ENCODE data around the gene PRKCA.

PRKCA gene

DNA sequence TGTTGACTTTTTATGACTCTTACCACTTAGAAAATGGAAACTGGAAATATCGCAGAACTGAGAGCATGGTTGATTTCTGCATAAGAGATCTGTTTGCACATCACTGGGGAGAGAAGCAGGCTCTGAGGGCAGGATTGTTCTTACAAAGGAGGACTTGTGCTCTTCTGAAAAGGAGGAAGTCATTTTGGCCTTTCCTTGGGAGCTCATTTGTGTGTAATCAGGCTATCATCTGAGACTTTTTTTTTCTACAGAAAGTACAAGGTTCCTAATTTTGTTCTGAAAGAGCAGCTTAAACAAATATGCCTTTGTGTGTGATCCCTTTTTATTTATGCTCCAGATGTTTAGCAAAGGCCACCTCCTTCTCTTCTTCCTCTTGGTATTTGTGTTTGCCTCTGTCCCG, 386.8 kb downstream of the PRKCA start:
- no peak overlapping the region for H3K4me3 ChIP-seq (ENCODE audit: control insufficient read depth, low read depth, low read length)
- DNase-seq (ENCODE audit: low read depth): no peak
- TF ChIP-seq, protein P1, sequence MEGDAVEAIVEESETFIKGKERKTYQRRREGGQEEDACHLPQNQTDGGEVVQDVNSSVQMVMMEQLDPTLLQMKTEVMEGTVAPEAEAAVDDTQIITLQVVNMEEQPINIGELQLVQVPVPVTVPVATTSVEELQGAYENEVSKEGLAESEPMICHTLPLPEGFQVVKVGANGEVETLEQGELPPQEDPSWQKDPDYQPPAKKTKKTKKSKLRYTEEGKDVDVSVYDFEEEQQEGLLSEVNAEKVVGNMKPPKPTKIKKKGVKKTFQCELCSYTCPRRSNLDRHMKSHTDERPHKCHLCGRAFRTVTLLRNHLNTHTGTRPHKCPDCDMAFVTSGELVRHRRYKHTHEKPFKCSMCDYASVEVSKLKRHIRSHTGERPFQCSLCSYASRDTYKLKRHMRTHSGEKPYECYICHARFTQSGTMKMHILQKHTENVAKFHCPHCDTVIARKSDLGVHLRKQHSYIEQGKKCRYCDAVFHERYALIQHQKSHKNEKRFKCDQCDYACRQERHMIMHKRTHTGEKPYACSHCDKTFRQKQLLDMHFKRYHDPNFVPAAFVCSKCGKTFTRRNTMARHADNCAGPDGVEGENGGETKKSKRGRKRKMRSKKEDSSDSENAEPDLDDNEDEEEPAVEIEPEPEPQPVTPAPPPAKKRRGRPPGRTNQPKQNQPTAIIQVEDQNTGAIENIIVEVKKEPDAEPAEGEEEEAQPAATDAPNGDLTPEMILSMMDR (conservative IDR thresholded peaks at IDR 0.05; ENCODE audit: control insufficient read depth, insufficient read depth, low read depth, low read length): no peak

DNA sequence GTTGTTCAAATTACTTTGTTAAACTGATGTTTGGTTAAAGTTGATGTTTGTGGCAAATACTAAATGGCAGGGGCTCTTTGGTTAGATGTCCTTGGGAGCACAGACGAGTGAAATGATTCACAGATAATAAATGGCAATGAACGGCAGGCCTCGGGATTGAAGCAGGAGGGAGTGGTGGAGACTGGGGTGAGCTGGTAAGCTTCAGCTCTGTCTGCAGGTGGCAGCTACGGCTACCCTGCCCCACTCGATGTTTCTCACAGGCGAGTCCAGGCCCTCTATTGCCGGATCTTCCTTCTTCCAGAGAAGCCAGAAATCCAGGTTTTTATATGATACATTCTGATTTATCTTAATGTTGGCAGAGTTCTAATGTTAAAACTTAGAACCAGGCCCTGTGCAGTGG, 387.8 kb downstream of the PRKCA start:
- H3K4me3 ChIP-seq (ENCODE audit: control insufficient read depth, low read depth, low read length): no peak overlapping the region
- TF ChIP-seq, protein P1 (conservative IDR thresholded peaks at IDR 0.05; ENCODE audit: control insufficient read depth, insufficient read depth, low read depth, low read length): no peak
- DNase-seq (ENCODE audit: low read depth): no peak

DNA sequence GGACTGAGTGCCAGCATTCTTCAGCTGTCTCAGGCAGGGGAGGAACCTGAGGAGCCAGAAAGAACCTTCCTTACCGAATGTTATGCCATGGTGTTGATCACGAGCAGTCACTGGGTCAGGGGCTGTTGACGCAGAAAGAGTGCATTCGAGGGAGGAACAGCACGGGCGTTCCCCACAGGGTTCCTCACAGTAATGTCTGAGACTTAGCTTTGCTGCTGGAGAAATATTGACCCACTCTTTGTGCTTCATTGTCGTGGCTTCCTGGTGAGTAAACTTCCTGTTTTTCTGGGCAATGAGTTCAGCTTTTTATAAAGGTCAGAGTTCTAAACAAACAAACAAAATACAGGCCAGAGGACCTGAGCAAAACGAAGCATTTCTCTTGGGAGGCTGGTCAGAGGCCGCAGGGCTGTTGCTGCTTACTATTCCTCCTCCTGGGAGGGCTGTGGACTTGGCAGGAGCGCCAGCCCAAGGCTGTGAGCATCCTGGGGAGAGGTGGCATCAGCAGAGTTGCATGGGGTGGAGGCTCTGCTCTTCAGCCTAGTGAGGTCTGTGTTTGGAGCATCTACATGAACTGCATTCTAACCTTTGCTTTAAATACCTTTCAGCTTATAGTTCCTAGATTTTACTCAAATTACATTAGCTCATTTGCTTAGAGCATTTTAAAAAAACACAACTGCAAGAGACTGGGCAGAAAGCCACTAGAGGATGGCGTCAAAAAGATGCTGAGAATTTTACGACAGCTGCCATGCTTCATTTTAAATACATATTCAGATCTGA, 389.4 kb downstream of the PRKCA start:
- no peak overlapping the region for H3K4me3 ChIP-seq (ENCODE audit: control insufficient read depth, low read depth, low read length)
- DNase-seq (ENCODE audit: low read depth): peak; percentile 66
- TF ChIP-seq, protein P1 (conservative IDR thresholded peaks at IDR 0.05; ENCODE audit: control insufficient read depth, insufficient read depth, low read depth, low read length): no peak

DNA sequence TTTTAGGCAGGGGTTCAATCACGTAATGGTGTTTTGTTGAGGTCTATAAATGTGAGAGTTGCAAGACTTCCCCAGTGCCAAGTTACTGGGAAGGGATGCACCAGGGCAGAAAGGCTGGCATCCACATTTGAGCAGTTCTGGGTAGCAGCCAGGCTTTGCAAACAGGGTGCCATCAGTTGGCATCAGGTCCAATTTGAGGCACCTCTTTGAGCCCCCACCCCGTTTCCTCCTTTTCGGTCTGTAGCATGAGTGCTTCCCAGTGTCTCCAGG, 389.9 kb downstream of the PRKCA start:
- DNase-seq (ENCODE audit: low read depth): no peak
- H3K4me3 ChIP-seq (ENCODE audit: control insufficient read depth, low read depth, low read length): no peak overlapping the region
- TF ChIP-seq, protein P1 (conservative IDR thresholded peaks at IDR 0.05; ENCODE audit: control insufficient read depth, insufficient read depth, low read depth, low read length): no peak

DNA sequence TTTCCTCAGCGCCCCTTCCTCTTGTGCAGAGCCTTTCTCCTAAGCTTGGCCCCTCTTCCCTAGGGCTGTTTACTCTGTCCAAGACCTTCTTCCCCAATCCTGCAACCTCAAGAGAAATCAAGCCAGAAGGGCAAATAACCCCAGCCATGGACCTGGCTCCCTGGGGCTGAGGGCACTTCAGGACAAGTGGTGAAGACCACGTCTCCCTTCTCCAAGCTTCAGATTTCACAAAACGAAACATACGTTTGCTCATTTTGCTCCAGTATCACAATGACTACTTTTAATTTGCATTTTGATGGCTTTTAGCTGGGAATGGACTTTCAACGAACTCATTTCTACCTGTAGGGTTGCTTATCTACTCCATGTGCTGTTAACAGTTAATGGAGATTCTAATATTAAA, 392.7 kb downstream of the PRKCA start:
- no peak overlapping the region for H3K4me3 ChIP-seq (ENCODE audit: control insufficient read depth, low read depth, low read length)
- no peak for DNase-seq (ENCODE audit: low read depth)
- TF ChIP-seq, protein P1 (conservative IDR thresholded peaks at IDR 0.05; ENCODE audit: control insufficient read depth, insufficient read depth, low read depth, low read length): no peak

DNA sequence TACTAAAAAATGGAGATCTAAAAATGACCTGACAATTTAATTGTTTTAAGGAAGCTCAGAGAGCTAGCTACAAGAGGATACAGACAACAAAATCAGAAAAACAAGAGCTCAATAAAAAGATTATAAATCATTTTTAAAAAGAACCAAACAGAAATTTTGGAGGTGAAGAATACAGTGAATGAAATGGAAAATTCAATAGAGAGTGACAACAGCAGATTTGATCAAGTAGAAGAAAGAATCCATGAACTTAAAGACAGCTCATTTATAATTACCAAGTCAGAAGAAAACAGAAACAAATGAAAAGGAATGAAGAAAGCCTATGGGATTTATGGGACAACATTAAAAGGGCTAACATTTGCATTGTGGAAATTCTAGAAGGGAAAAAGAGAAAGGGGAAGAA, 395.9 kb downstream of the PRKCA start:
- DNase-seq (ENCODE audit: low read depth): no peak
- TF ChIP-seq, protein P1 (conservative IDR thresholded peaks at IDR 0.05; ENCODE audit: control insufficient read depth, insufficient read depth, low read depth, low read length): no peak

DNA sequence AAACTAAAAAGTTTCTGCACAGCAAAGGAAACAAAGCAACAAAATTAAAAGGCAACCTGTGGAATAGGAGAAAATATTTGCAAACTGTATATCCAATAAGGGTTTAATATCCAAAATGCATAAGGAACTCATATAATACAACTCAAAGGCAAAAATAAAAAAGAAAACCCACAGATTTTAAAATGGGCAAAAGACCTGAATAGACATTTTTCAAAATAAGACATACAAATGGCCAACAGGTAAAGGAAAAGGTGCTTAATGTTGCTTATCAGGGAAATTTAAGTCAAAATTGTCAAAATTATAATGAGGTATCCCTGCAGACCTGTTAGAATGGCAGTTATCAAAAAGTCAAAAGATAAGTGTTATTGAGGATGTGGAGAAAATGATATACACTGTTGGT, 399.0 kb downstream of the PRKCA start:
- TF ChIP-seq, protein P1 (conservative IDR thresholded peaks at IDR 0.05; ENCODE audit: control insufficient read depth, insufficient read depth, low read depth, low read length): no peak
- H3K4me3 ChIP-seq (ENCODE audit: control insufficient read depth, low read depth, low read length): no peak overlapping the region
- no peak for DNase-seq (ENCODE audit: low read depth)

More for the DNA sequence above, 395.9 kb downstream of the PRKCA start:
- no peak overlapping the region for H3K4me3 ChIP-seq (ENCODE audit: control insufficient read depth, low read depth, low read length)
